Sigmoid colon (tissue), 7 donors: ENCODE data around the gene DCC. TPM values are rescaled to one million over a fixed set of nuclear protein-coding genes. Genes with fewer than 3 reads are reported as not detected.

Source experiments
- DNase-seq: peaks from one replicate; pipeline ENCODE4 v3.0.0-alpha.2; 2019
- H3K27ac ChIP-seq, 4 donors: fragments of 200-600 bp; sonication (generic); one replicate each; pipeline ENCODE4 v1.5.1; 2016 to 2019; ENCODE audit warnings: mild to moderate bottlenecking in 1 of 4
- H3K27me3 ChIP-seq, 3 donors: fragments of 200-600 bp; sonication (generic); one replicate each; pipeline ENCODE4 v1.5.1; 2019; ENCODE audit warnings: mild to moderate bottlenecking in 1 of 3
- H3K36me3 ChIP-seq, 4 donors: fragments of 200-600 bp; sonication (generic); one replicate each; pipeline ENCODE4 v1.5.1; 2016 to 2019
- H3K4me1 ChIP-seq, 4 donors: fragments of 200-600 bp; sonication (generic); one replicate each; pipeline ENCODE4 v1.5.1; 2017 to 2019
- H3K4me3 ChIP-seq, 4 donors: fragments of 200-600 bp; sonication (generic); one replicate each; pipeline ENCODE4 v1.5.1; 2017 to 2019; ENCODE audit warnings: mild to moderate bottlenecking in 2 of 4, moderate library complexity in 1 of 4
- H3K9me3 ChIP-seq, 4 donors: fragments of 200-600 bp in 3 of 4; sonication (generic) in 3 of 4; one replicate each; pipeline versions ENCODE4 v1.5.1 to v1.6.1; 2013 to 2019
- EP300 ChIP-seq, 4 donors: sonication (generic); formaldehyde crosslinking; IDR thresholded peaks; one replicate each; pipeline ENCODE4 v1.6.1; 2017; ENCODE audit warnings: antibody characterized with exemption in 4 of 4
- POLR2A ChIP-seq, 2 donors: fragments of 450-650 bp; IDR thresholded peaks; one replicate each; pipeline ENCODE4 v1.6.1; 2016; ENCODE audit warnings: antibody characterized with exemption in 2 of 2, mild to moderate bottlenecking in 2 of 2, moderate library complexity in 2 of 2
- POLR2AphosphoS5 ChIP-seq, 4 donors: sonication (generic); formaldehyde crosslinking; IDR thresholded peaks; one replicate each; pipeline ENCODE4 v1.6.1; 2017; ENCODE audit warnings: antibody characterized with exemption in 4 of 4
- WGBS, 2 donors: extraction: QIAGEN DNeasy Blood & Tissue Kit; methylation state at CpG; one replicate each; pipeline ENCODE4 v1.1.7; 2013; 5-methylcytosine and 5-hydroxymethylcytosine counted together
- intact Hi-C: fragments of 100-400 bp; cut with DNase I; formaldehyde crosslinking; loops from one replicate; pipeline ENCODE4 v1.15.1; 2023
- polyA plus RNA-seq, 3 donors: library from polyadenylated mRNA; stranded (reverse); fragments of 200-250 nt; gene quantifications; one replicate each; pipeline ENCODE4 v1.2.3, GENCODE V29; 2013
- total RNA-seq, 4 donors: library from RNA; depleted of rRNA; stranded (reverse); fragments of >200 nt; gene quantifications; one replicate each; pipeline ENCODE4 v1.1.0, GENCODE V29; 2016
- TF ChIP-seq, protein P1 (sequence below), 4 experiments: fragments of 450-650 bp in 3 of 4; fragments of 200-600 bp in 1 of 4; IDR thresholded peaks; one replicate each; pipeline ENCODE4 v1.5.1; 2016 to 2019; ENCODE audit warnings: antibody characterized with exemption in 4 of 4, mild to moderate bottlenecking in 3 of 4, moderate library complexity in 2 of 4
- donor health status: healthy with polysubstance abuse.
- donor health status: Bipolar disorder and iron deficiency.
- donor health status: healthy.

DCC gene
- total and polyA plus RNA-seq, 7 donors = 0.04 to 0.83 (median 0.36) TPM; not detected in 2

DNA sequence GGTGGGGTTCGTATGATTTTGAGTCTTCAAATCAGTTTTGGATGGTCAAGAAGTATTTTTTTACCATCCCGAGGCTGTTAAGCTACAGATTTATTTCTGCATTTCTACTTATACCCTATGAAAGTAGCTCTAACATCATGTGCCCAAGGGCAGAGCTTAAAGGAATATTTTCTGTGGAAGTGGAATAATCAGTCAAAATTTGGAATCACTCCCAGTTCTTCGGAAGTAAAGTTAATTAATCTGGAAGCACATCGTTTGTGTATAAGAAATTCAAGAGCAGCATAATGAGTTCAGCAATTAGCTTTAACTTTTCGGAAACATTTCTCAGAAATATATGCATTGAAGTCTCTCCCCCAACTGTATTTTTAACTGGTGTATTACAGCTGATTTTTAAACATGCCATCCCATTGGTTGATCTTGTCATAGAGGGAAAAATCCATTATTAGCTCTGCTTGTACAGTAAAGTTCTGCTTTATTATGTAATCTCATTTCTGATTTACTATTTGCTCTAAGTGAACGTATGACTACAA is 510.1 kb downstream of the DCC start:
- Histone ChIP-seq H3K27me3 (no peaks in the 10 kb centered on the region), H3K4me1 (no peaks in the 10 kb centered on the region), H3K36me3 (no peaks in the 10 kb centered on the region), H3K9me3 (no peaks in the 10 kb centered on the region), H3K27ac (no peak overlapping the region), H3K4me3 (no peak overlapping the region)
- WGBS, 2 donors = 76 to 83% methylated on average over 6 of the region's 6 CpGs
- no peak for DNase-seq
- intact Hi-C loops = no loop called here
- TF ChIP-seq EP300 (IDR thresholded peaks at IDR 0.05) (no peak), POLR2AphosphoS5 (IDR thresholded peaks at IDR 0.05) (no peak), POLR2A (IDR thresholded peaks at IDR 0.05) (no peak)
- TF ChIP-seq, protein P1, sequence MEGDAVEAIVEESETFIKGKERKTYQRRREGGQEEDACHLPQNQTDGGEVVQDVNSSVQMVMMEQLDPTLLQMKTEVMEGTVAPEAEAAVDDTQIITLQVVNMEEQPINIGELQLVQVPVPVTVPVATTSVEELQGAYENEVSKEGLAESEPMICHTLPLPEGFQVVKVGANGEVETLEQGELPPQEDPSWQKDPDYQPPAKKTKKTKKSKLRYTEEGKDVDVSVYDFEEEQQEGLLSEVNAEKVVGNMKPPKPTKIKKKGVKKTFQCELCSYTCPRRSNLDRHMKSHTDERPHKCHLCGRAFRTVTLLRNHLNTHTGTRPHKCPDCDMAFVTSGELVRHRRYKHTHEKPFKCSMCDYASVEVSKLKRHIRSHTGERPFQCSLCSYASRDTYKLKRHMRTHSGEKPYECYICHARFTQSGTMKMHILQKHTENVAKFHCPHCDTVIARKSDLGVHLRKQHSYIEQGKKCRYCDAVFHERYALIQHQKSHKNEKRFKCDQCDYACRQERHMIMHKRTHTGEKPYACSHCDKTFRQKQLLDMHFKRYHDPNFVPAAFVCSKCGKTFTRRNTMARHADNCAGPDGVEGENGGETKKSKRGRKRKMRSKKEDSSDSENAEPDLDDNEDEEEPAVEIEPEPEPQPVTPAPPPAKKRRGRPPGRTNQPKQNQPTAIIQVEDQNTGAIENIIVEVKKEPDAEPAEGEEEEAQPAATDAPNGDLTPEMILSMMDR (IDR thresholded peaks at IDR 0.05) = no peak

DNA sequence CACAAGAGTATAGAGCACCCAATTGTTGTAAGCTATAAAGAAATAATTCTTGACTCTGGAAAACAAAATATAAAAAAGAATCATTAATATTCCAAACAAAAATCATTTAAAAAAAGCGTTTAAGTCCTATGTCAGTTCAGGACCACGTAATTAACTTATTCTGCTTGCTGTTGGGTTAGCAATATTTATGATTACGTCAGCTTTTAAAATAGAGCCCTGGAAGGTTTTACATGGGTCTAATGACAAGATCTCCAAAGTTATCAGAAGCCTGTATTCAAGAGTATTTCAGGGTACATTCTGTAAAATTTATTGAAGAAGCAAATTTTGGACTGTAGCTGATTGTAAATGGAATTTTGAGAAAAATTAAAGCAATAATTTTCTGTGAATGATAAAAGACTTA is 521.6 kb downstream of the DCC start:
- H3K36me3 ChIP-seq = no peaks in the 10 kb centered on the region
- 73 to 87% methylated on average over 3 of the region's 3 CpGs for WGBS, 2 donors
- no peaks in the 10 kb centered on the region for H3K9me3 ChIP-seq
- no peak overlapping the region for H3K4me3 ChIP-seq
- no peak overlapping the region for H3K27ac ChIP-seq
- H3K4me1 ChIP-seq = peaks cover 0 to 6% (median 2%) of the 10 kb centered on the region in 4 donors
- no peak for DNase-seq
- TF ChIP-seq EP300 (IDR thresholded peaks at IDR 0.05) (no peak), POLR2AphosphoS5 (IDR thresholded peaks at IDR 0.05) (no peak), POLR2A (IDR thresholded peaks at IDR 0.05) (no peak)
- TF ChIP-seq, protein P1 (IDR thresholded peaks at IDR 0.05) = no peak
- H3K27me3 ChIP-seq = no peaks in the 10 kb centered on the region
- intact Hi-C loops = no loop called here

DNA sequence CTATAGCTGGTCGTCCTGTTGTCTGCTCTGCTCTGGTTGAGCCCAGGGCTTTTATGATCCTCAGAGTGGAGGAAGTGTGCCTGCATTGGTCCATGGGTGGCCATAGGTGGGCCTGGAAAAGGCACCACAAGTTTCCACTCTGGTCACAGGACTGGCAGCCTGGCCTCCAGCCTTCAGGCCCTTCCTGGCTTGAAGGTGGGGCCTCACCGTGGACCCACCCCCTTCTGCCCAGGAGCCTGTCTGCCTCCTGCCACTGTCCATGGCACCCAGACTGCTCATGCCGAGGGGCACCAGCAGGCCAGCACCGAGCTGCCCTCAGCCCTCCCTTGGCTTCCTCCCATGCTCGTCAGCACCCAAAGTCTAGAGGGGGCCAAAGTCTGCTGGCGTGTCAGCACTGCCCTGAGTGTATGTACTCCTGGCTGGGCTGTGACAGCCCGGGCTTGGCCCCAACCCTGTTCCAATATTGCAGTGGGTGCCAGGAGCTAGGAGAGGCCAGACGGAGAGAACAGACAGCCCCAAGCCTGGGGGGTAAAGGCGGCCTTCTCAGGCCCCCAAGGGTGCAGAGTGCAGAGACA is 529.4 kb downstream of the DCC start:
- TF ChIP-seq POLR2A (IDR thresholded peaks at IDR 0.05) (no peak), POLR2AphosphoS5 (IDR thresholded peaks at IDR 0.05) (no peak), EP300 (IDR thresholded peaks at IDR 0.05) (no peak)
- TF ChIP-seq, protein P1 (IDR thresholded peaks at IDR 0.05) = no peak
- Histone ChIP-seq H3K27ac (no peak overlapping the region), H3K27me3 (no peaks in the 10 kb centered on the region), H3K4me1 (no peaks in the 10 kb centered on the region), H3K9me3 (no peaks in the 10 kb centered on the region), H3K4me3 (no peak overlapping the region), H3K36me3 (no peaks in the 10 kb centered on the region)
- WGBS, 2 donors = 90 to 93% methylated on average over 9 of the region's 9 CpGs
- DNase-seq = no peak
- intact Hi-C loops = no loop called here

DNA sequence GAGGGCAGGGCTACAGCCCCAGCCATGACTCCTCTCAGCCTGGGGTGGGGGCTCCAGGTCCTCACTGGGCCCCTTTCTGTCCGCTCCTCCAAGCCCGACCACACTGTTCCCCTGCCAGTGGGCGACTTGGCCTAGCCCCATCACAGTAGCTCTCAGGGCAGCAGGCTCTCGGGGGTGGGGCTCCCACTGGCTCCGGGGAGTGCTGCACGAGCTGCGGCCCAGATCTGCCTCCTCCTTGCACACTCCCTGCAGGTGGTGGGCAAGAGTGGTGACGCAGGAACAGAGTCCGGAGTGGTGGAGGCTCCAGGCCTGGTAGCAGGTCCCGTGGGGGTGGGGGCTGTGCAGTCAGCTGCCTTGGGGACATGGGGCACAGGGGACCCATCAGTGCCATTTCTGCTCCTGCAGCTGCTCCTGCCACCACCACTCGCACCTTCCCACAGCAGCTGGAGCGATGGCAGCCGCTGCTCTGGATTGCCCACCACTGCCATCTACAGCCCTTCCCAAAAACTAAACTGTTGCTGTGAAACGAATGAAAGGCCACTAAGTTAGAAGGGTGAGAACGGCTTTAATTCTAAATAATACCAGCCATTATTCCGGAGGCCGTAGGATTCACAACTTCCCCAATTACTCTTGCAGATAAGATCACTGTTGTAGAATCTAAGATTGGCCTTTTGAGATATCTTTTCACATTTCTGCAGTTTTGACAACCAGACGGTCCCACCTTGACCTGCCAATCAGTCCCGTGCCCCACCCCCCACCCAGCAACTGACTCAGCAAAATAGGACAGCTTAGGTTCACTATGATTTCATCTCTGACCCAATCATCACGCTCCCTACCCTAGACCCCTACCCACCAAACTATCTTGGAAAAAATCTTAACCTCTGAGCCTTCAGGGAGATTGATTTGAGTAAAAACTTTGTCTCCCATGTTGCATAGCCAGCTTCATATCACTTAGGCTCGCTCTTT is 530.2 kb downstream of the DCC start:
- H3K4me3 ChIP-seq = no peak overlapping the region
- no peaks in the 10 kb centered on the region for H3K36me3 ChIP-seq
- TF ChIP-seq POLR2AphosphoS5 (IDR thresholded peaks at IDR 0.05) (no peak), EP300 (IDR thresholded peaks at IDR 0.05) (no peak), POLR2A (IDR thresholded peaks at IDR 0.05) (no peak)
- TF ChIP-seq, protein P1 (IDR thresholded peaks at IDR 0.05) = peak in 1 of 4 experiments; percentile 28
- intact Hi-C loops = no loop called here
- no peaks in the 10 kb centered on the region for H3K9me3 ChIP-seq
- no peaks in the 10 kb centered on the region for H3K27me3 ChIP-seq
- H3K4me1 ChIP-seq = peaks cover 0 to 8% (median 6%) of the 10 kb centered on the region in 4 donors
- WGBS, 2 donors = 89 to 95% methylated on average over 21 of the region's 21 CpGs
- DNase-seq = peak; percentile 60
- H3K27ac ChIP-seq = no peak overlapping the region
